ENCODE data around the gene SLC6A19.

SLC6A19 gene

DNA sequence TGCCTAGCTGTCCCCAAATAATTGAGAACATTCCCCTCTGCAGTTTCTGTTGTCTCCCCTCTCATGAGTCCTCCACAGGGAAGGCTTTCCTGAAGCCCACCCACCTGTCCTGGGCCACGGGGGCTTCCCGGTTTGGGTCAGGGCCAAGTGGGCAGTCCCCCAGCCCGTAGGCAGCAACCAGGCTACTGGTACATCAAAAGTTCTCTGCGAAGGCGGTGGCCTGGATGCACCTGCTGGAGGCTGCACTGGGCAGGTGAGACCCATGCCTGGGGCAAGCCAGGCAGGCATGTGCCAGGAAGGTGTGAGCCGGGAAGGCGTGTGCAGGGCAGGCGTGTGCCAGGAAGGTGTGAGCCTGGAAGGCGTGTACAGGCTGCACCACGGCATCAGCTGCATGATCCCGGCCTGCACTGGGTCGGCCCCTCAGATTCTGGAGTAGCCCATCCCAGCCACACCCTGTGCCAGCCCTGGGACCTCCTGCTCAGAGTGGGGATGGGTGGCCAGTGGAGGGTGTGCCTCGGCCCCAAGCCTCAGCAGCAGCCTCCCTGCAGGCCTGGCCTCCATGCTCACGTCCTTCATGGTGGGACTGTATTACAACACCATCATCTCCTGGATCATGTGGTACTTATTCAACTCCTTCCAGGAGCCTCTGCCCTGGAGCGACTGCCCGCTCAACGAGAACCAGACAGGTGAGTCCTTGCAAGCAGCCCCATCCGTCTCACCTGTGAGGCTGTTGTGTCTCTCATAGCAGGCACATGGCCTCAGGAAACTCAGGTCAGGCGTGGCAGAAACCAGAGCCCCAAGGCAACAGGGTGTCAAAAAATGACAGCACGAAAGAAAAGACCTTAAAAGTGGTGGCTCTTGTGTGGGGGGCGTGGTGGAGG is 8.7 kb downstream of the SLC6A19 start:
- DNase-seq (ENCODE audit: low read depth in 2 of 2): no peak

DNA sequence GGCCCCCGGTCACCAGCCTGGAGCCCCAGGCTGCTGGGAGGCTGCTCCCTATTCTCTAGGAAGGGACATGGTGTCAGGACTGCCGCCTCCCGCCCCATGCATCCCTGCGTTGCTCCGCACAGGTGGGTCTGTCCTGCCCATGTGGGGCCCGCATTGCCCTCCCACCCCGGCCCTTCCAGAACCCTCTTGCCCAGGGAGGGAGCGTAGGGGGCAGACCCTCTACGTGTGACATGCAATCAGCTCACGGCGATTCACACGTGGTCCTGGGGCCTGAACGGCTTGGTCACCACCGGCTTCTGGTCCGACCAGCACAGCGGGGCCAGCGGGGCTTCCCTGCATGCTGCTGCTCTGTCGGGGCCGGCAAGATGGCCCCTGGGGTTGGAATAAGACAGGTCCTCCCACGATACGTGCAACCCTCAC is 9.4 kb downstream of the SLC6A19 start:
- DNase-seq (ENCODE audit: low read depth in 2 of 2): no peak

DNA sequence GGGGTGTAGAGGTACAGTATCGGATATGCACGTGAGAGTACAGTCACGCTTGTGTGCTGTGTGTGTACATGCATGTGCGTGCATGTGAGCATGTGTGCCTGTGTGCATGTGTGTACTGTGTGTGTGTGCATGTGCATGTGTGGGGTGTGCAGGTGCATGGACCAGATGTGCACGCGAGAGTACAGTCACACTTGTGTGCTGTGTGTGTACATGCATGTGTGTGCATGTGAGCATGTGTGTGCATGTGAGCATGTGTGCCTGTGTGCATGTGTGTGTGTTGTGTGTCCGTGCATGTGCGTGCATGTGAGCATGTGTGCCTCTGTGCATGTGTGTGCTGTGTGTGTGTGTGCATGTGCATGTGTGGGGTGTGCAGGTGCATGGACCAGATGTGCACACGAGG is 10.3 kb downstream of the SLC6A19 start:
- DNase-seq (ENCODE audit: low read depth in 2 of 2): no peak

DNA sequence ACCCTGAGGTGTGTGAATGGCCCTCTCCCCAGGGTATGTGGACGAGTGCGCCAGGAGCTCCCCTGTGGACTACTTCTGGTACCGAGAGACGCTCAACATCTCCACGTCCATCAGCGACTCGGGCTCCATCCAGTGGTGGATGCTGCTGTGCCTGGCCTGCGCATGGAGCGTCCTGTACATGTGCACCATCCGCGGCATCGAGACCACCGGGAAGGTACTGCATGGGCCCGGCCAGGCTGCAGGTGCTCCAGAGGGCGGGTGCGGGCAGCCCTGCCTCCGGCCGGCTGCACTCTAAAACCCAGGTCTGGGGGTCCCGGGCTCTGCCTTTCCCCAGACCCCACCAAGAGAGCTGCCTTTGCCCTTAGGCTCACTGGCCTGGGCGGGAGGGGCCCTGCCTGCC is 10.9 kb downstream of the SLC6A19 start:
- DNase-seq (ENCODE audit: low read depth in 2 of 2): no peak

DNA sequence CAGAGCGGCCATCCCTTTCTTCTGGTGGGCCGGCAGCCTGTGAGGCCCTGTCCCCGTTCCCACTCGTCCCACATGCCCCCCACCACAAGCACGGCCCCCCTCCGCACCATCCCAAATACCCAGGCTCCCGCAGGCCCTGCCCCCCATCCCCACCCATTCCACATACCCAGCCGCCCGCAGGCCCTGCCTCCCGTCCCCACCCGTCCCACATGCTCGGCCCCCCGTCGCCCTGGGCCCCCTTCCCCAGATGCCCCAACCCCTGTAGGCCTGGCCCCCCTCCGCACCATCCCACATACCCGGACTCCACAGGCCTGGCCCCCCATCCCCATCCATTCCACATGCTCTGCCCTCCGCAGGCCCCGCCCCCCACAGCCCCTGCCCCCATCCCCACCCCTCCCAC is 11.5 kb downstream of the SLC6A19 start:
- no peak for DNase-seq (ENCODE audit: low read depth in 2 of 2)

DNA sequence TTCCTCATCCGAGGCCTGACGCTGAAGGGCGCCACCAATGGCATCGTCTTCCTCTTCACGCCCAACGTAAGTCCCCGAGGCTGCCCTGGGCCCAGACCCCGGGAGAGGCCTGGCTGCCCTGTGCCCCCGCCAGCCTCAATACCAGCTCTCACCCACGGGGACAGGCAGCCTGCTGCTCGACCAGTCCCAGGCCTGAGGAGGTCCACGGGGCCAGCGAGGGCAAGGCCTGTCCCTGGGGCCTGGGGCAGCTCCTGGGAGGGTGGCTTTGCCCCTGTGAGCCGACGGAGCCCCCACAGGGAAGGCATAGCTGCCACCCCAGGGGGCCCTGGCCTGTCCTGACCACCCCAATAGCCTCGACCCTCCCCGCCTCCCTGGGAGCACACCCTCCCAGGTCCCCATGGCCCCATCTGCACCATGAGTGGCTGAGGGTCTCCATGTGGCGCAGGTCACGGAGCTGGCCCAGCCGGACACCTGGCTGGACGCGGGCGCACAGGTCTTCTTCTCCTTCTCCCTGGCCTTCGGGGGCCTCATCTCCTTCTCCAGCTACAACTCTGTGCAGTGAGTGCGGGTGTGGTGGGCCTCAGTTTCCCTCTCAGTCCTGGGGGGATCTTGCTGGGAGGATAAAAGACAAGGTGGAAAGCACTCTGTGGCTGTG is 12.2 kb downstream of the SLC6A19 start:
- no peak for DNase-seq (ENCODE audit: low read depth in 2 of 2)

DNA sequence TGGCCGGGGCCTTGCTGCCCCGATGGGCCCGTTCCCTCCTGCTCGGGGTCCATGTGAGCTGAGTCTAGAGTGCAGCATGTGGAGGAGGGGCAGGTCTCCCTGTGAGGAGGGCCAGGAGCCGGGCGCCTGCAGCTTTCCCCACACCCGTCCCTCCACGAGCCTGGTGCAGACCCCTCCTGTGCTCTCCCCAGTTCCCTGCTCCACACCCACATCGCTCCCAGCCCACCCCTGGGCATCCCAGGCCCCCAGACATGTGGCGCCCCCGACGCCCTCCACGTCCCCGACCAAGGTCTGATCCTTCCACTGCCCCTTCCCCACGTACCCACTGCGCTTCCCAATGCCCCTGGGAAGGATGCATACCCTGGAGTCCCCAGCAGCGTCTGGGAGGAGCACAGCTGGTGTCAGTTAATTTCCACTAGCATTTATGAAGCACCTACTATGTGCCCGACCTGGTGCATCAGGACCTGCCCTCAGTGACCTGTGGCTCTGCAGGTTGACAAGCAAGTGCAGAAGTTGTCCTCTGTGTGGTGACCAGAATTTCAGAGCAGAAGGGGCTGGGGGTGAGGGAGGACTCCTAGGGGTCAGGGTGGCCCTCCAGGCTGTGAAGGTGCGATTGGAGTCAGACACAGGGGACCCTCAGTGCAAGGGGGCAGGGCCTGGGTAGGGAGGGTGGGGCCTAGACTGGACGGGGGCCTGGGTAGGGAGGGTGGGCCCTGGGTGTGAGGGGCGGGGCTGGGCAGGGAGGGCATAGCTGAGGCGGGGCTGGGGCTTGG is 13.0 kb downstream of the SLC6A19 start:
- no peak for DNase-seq (ENCODE audit: low read depth in 2 of 2)

DNA sequence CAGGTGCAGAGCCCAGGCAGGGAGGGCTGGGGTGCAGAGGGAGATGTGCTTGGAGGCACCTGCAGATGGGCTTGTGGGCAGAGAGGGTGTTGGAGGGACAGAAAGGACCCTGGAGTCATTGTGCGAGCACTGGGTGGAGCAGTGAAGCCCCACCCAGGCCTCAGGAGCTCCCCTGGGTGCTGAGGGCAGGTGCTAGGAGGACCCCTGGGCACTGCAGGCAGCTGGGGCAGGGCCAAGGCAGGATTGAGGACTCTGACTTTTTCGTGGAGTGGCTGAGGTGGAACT is 13.5 kb downstream of the SLC6A19 start:
- DNase-seq (ENCODE audit: low read depth in 2 of 2): no peak

DNA sequence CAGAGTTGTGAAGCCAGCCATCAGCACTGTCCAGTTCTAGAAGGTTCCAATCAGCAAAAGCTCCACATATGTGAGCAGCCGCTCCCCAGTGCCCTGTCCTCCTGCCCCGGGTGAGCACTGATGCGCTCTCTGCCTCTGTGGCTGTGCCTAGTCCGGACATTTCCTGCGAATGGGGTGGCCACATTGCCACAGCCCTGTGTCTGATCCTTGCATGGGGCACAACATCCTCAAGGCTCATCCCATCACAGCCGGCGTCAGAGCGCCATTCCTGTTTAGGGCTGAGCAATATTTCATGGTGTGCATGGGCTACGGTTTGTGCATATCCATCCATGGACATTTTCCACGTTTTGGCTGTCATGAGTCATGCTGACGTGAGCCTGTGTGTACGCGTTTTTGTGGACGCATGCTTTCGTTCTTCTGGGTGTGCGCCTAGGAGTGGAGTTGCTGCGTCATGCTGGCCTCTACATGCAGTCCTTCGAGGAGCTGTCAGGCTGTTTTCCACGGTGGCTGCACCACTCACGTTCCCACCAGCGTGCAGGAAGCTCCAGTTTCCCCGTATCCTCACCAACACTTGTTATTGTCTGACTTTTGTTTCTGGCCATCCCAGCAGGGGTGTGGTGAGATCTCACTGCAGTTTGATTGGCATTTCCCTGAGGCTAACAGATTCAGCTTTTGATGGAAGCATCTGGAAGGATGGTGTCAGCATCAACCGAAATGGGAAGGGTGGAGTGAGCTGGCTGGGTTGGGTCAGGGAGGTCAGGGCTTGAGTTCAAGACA is 14.1 kb downstream of the SLC6A19 start:
- no peak for DNase-seq (ENCODE audit: low read depth in 2 of 2)

DNA sequence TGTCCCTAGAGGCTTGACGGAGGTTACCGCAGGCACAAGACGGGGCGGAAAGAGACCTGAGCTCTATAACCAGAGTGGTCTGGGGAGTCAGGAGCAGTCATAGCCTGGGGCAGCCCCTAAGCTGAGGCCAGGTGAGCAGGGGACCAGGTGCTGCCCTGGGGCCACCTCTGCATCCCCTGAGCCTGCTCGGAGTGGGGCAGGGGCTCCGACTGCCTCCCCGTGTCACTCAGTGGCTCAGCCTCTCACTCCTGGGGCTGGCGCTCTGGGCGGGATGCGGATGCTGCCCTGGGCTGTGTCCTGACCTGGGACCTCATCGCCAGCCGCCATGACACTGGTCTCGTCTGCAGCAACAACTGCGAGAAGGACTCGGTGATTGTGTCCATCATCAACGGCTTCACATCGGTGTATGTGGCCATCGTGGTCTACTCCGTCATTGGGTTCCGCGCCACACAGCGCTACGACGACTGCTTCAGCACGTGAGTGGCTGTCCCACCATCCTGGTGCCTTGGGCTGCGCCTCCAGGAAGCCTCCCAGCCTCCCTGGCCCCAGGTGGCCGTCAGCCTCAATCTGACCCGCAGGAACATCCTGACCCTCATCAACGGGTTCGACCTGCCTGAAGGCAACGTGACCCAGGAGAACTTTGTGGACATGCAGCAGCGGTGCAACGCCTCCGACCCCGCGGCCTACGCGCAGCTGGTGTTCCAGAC is 15.0 kb downstream of the SLC6A19 start:
- DNase-seq (ENCODE audit: low read depth in 2 of 2): no peak

DNA sequence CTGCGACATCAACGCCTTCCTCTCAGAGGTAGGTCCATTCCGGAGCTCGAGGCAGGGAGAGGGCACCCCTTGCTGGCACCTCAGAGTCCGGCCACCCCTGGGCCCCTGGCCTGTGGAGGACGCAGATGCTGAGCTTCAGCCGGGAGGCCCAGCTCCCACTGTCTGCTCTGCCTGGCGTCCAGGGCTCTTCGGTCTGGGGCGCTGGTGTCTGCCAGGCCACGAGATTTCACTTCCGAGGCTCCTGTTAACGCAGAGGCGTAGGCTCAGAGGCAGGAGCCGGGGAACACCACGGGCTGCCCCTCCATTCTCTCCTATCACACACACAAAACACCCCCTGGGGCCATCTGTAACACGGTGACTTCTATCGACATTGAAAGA is 15.5 kb downstream of the SLC6A19 start:
- no peak for DNase-seq (ENCODE audit: low read depth in 2 of 2)

DNA sequence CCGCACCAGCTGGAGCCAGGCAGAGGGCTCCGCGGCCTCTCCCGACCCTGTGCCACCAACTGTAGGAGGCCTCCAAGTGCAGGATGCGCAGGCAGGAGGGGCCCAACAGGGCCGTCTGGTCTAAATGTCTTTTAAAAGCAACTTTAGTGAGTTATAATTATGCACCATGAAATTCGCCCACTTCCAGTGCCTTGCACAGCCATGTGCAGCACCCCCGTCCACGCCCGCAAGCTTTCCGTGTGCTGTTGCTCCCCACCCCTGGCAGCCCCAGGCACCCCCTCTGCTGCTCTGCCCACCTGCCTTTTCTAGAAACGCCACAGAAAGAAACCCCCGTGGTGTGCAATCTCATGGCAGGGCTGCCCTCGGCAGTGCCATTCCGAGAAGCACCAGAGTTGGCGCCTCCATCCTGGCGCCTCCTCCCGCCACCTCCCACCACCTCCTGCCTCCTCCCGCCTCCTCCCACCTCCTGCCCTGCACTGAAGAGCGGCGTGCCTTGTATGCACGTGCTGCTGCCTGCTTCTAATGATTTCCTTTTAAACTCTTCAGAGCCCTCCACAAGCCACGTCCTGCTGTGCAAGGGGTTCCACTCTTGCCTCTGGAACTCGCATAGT is 16.3 kb downstream of the SLC6A19 start:
- DNase-seq (ENCODE audit: low read depth in 2 of 2): no peak

DNA sequence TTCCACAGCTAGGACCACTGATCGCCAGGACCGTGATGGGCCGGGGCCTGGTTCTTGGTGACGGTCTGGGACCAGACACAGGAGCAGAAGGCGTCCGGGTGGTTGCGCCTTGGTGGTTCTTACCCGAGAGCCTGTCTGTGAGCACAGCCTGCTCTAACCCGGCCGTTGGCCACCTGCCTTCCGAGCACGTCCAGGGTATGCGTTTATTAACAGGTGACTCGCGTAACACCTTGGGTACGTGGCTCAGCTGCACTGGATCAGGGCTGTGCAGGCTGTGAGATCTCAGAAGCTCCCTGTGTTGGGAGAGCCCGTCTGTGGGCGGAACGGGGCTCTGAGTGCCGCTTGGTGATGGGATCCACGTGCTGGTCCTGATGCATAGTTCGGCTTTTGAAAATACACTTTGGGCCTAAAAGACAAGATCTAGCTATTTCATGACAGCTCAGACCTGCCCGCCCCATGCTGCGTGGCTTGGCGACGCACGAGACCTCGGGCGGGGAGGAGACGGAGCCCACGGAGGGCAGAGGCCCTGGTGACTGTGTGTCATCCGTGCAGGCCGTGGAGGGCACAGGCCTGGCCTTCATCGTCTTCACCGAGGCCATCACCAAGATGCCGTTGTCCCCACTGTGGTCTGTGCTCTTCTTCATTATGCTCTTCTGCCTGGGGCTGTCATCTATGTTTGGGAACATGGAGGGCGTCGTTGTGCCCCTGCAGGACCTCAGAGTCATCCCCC is 17.1 kb downstream of the SLC6A19 start:
- no peak for DNase-seq (ENCODE audit: low read depth in 2 of 2)

DNA sequence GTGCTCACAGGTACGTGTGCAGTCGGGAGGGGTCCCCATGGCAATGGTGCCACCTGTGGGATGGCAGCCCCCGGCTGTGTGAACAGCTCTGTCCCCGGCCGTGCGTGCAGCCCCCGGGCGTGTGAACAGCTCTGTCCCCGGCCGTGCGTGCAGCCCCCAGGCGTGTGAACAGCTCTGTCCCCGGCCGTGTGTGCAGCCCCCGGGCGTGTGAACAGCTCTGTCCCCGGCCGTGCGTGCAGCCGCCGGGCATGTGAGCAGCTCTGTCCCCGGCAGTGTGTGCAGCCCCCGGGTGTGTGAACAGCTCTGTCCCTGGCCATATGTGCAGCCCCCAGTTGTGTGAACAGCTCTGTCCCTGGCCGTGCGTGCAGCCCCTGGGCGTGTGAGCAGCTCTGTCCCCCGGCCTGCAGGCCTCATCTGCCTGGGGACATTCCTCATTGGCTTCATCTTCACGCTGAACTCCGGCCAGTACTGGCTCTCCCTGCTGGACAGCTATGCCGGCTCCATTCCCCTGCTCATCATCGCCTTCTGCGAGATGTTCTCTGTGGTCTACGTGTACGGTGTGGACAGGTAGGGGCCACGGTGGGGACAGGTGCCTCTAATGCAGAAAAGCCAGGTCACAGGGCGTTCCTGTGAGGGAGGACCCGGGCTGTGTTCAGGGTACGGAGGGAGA is 17.8 kb downstream of the SLC6A19 start:
- no peak for DNase-seq (ENCODE audit: low read depth in 2 of 2)

DNA sequence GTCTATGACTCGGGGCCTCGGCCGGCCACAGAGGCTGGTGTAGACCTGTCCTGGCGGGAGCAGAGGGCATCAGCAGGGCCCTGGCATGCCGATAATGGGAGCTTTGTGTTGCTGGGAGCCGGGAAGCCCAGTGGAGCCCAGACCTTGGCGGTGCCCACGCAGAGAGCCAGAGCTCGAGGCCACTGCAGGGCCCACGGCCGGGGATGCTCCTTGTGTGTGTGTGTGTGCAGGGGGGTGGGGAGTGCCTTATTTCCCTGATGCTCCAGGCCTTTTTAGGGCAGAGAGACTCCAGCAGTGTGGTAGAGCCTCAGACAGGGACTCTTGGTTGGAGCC is 18.3 kb downstream of the SLC6A19 start:
- DNase-seq (ENCODE audit: low read depth in 2 of 2): no peak

DNA sequence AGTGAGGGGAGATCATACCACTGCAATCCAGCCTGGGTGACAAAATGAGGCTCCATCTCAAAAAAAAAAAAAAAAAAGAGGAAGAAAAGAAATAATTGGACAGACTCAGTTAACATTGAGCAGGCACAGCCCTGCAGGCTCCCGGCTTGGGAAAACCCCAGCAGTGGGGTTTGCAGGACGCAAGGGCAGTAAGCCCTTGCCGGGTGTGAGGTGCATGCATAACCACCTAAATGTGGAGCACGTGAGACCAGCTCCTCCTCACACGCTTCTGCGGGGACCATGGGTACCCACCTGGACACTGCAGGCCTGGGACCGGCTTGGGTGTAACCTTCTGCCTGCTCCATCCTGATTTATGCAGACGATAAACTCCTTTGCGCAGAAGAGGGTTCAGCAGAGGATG is 19.0 kb downstream of the SLC6A19 start:
- no peak for DNase-seq (ENCODE audit: low read depth in 2 of 2)

DNA sequence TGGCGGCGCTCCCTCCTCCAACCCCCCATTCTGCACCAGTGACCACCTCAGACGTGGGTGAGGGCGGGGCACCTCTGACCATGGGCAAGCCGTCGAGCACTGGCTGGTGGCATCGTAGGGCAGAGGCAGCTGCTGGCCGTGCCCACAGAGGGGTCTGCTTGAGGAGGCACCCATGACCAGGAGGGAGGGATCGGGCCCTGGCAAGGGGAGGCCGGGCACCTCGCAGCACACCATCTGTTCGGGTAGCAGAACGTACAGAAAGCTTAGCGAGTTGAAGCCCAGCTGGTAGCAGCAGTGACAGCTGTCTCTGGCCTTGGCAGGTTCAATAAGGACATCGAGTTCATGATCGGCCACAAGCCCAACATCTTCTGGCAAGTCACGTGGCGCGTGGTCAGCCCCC is 19.4 kb downstream of the SLC6A19 start:
- DNase-seq (ENCODE audit: low read depth in 2 of 2): no peak

DNA sequence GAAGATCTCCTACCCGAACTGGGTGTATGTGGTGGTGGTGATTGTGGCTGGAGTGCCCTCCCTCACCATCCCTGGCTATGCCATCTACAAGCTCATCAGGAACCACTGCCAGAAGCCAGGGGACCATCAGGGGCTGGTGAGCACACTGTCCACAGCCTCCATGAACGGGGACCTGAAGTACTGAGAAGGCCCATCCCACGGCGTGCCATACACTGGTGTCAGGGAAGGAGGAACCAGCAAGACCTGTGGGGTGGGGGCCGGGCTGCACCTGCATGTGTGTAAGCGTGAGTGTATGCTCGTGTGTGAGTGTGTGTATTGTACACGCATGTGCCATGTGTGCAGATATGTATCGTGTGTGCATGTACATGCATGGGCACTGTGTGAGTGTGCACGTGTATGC is 20.3 kb downstream of the SLC6A19 start:
- DNase-seq (ENCODE audit: low read depth in 2 of 2): no peak

DNA sequence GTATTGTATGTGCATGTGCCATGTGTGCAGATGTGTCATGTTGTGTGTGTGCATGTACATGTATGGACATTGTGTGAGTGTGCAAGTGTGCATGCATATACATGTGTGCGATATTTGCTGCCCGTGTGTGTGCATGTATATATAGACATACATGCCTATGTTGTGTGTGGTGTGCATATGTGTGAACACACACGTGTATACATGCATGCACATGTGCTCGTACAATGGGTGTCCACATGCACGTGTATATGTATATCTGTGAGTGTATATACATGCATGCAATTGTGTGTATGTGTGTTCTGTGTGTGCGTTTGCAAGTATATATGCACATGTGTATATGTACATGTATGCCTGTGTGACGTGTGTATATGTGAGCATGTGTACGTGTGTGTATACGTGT is 20.8 kb downstream of the SLC6A19 start:
- DNase-seq (ENCODE audit: low read depth in 2 of 2): no peak
